Endothelial cell of umbilical vein (primary cell): ENCODE data around the gene ZNF202. TPM values are rescaled to one million over a fixed set of nuclear protein-coding genes. Genes with fewer than 3 reads are reported as not detected.

Source experiments
- BruUV-seq: library from RNA; stranded (reverse); fragments of 400-500 nt; replicated peaks from 2 replicates; lab custom pipeline; 2021; lab: Mats Ljungman, UMichigan
- CTCF ChIA-PET: fragments of 300-600, 350-600 bp; sonication (Branson Sonifier 250); formaldehyde crosslinking; loops from one replicate; lab custom pipeline; 2021; ENCODE audit warnings: antibody characterized with exemption, inconsistent platforms; lab: Charles Lee
- POLR2A ChIA-PET: fragments of 300-600, 350-600 bp; sonication (Branson Sonifier 250); formaldehyde crosslinking; loops from one replicate; lab custom pipeline; 2021; ENCODE audit warnings: antibody characterized with exemption, inconsistent platforms; lab: Charles Lee
- DNase-seq: peaks from one replicate; pipeline ENCODE4 v3.0.0-alpha.2; 2011; ENCODE audit warnings: low read depth, low spot score
- FAIRE-seq: peaks from 2 replicates; lab custom pipeline; 2011; peaks lifted over from hg19 to GRCh38; lab: Jason Lieb, UNC
- H2AFZ ChIP-seq: 2 replicates; pipeline ENCODE4 v1.6.0; 2012; ENCODE audit warnings: low read depth, low read length, control low read depth, inconsistent platforms
- H3K27ac ChIP-seq: 2 replicates; pipeline ENCODE4 v1.5.1; 2011; ENCODE audit warnings: low read depth, mild to moderate bottlenecking, control low read depth, low read length, moderate library complexity; ENCODE audit not compliant: insufficient read depth
- H3K27me3 ChIP-seq, 2 experiments: 2 replicates each; pipeline versions ENCODE4 v1.6.0 to v1.6.1; 2011; ENCODE audit warnings: low read length in 2 of 2, mixed read lengths in 1 of 2; ENCODE audit not compliant: control insufficient read depth in 2 of 2, insufficient read depth in 2 of 2
- H3K36me3 ChIP-seq, 2 experiments: 2 replicates in 1 of 2; 3 replicates in 1 of 2; pipeline ENCODE4 v1.5.1; 2011; ENCODE audit warnings: low read length in 2 of 2, mild to moderate bottlenecking in 1 of 2, moderate library complexity in 1 of 2; ENCODE audit not compliant: control insufficient read depth in 2 of 2, insufficient read depth in 2 of 2; ENCODE audit errors: extremely low read depth in 1 of 2
- H3K4me1 ChIP-seq: 3 replicates; pipeline ENCODE4 v1.5.1; 2011; ENCODE audit warnings: mild to moderate bottlenecking, low read length; ENCODE audit not compliant: control insufficient read depth, insufficient read depth; ENCODE audit errors: extremely low read depth
- H3K4me2 ChIP-seq: 2 replicates; pipeline ENCODE4 v1.6.1; 2011; ENCODE audit warnings: low read length, control low read depth, mixed read lengths; ENCODE audit not compliant: insufficient read depth
- H3K4me3 ChIP-seq, 3 experiments: fragments of 200-600 bp in 1 of 3; sonication (generic), shearing (Covaris generic) in 1 of 3; replicated peaks in 1 of 3; 2 replicates each; pipeline ENCODE4 v1.5.1; 2011 to 2016; ENCODE audit warnings: control low read depth in 3 of 3, low read length in 3 of 3, mild to moderate bottlenecking in 2 of 3, inconsistent platforms in 1 of 3, low read depth in 1 of 3, moderate library complexity in 1 of 3; ENCODE audit not compliant: insufficient read depth in 1 of 3
- H3K79me2 ChIP-seq: 2 replicates; pipeline ENCODE4 v1.6.0; 2012; ENCODE audit warnings: low read length, inconsistent platforms; ENCODE audit not compliant: control insufficient read depth, insufficient read depth
- H3K9ac ChIP-seq: replicated peaks from 2 replicates; pipeline ENCODE3; 2011; ENCODE audit warnings: low read length, control low read depth; ENCODE audit not compliant: insufficient read depth; ENCODE audit errors: extremely low read depth
- H3K9me1 ChIP-seq: replicated peaks from 3 replicates; pipeline ENCODE4 v1.6.0; 2011; ENCODE audit warnings: mild to moderate bottlenecking, low read length; ENCODE audit not compliant: control insufficient read depth, insufficient read depth; ENCODE audit errors: extremely low read depth
- H3K9me3 ChIP-seq: replicated peaks from 2 replicates; pipeline ENCODE4 v1.5.1; 2012; ENCODE audit warnings: low read length, inconsistent platforms; ENCODE audit not compliant: control insufficient read depth, insufficient read depth
- H4K20me1 ChIP-seq: replicated peaks from 2 replicates; pipeline ENCODE3; 2011; ENCODE audit warnings: mild to moderate bottlenecking, low read length; ENCODE audit not compliant: control insufficient read depth, insufficient read depth; ENCODE audit errors: extremely low read depth
- CTCF ChIP-seq, 2 donors: IDR thresholded peaks; 1 replicate in 1 of 2; 2 replicates in 1 of 2; pipeline ENCODE4 v1.5.1; 2011; ENCODE audit warnings: low read length in 2 of 2, mild to moderate bottlenecking in 2 of 2, moderate library complexity in 2 of 2, control low read depth in 1 of 2, inconsistent platforms in 1 of 2, low read depth in 1 of 2; ENCODE audit not compliant: insufficient read depth in 1 of 2; ENCODE audit errors: extremely low read depth in 1 of 2
- EZH2 ChIP-seq: IDR thresholded peaks from 2 replicates; pipeline ENCODE4 v1.6.1; 2012; ENCODE audit warnings: borderline replicate concordance, low read depth, mild to moderate bottlenecking, moderate library complexity, low read length, inconsistent platforms; ENCODE audit not compliant: severe bottlenecking
- FOS ChIP-seq: IDR thresholded peaks from 2 replicates; pipeline ENCODE4 v1.6.1; 2011; ENCODE audit warnings: mild to moderate bottlenecking, low read length, moderate library complexity, borderline replicate concordance; ENCODE audit not compliant: insufficient read depth
- GATA2 ChIP-seq: IDR thresholded peaks from 2 replicates; pipeline ENCODE4 v1.7.0; 2011; ENCODE audit warnings: low read depth, mild to moderate bottlenecking, moderate library complexity, mixed read lengths, low read length; ENCODE audit not compliant: insufficient read length, insufficient read depth
- JUN ChIP-seq: IDR thresholded peaks from 2 replicates; pipeline ENCODE4 v1.6.1; 2011; ENCODE audit warnings: borderline replicate concordance, low read depth; ENCODE audit not compliant: insufficient read length, insufficient read depth
- MAX ChIP-seq: IDR thresholded peaks from 2 replicates; pipeline ENCODE4 v1.6.1; 2011; ENCODE audit not compliant: insufficient read depth, insufficient read length
- MYC ChIP-seq: IDR thresholded peaks from one replicate; pipeline ENCODE4 v1.6.1; 2011; ENCODE audit warnings: mild to moderate bottlenecking, low read depth, low read length
- POLR2A ChIP-seq: IDR thresholded peaks from 2 replicates; pipeline ENCODE4 v1.6.1; 2012; ENCODE audit warnings: low read depth, mild to moderate bottlenecking, control low read depth, low read length
- POLR2AphosphoS5 ChIP-seq: IDR thresholded peaks from 2 replicates; pipeline ENCODE4 v1.6.1; 2012; ENCODE audit warnings: low read depth, mild to moderate bottlenecking, control low read depth, low read length, moderate library complexity; ENCODE audit not compliant: insufficient read depth
- dilution Hi-C: fragments of 300-500 bp; cut with MboI; formaldehyde crosslinking; loops from one replicate; pipeline ENCODE4 v1.15.0; 2019; ENCODE audit warnings: low sequenced_read_pairs; ENCODE audit not compliant: extremely low pct_ligation_motif_present
- intact Hi-C: fragments of 100-400 bp; cut with micrococcal nuclease; formaldehyde crosslinking; loops from one replicate; pipeline ENCODE4 v1.10.0; 2022
- polyA plus RNA-seq, 4 experiments: library from polyadenylated mRNA; depleted of rRNA in 3 of 4; stranded (reverse) in 3 of 4; unstranded in 1 of 4; fragments of >200 nt; gene quantifications; 2 replicates each; pipeline versions ENCODE4 v1.2.1 to v1.2.3, GENCODE V29; 2011 to 2012; ENCODE audit warnings: missing spikeins in 1 of 4
- total RNA-seq: library from RNA; stranded (reverse); gene quantifications from 2 replicates; pipeline ENCODE4 v1.2.3, GENCODE V29; 2021

The ZNF202 gene
- total and polyA plus RNA-seq, 2 donors (not counting 3 experiments of a cell fraction or from before 2014, with no cell fraction given) = 6.5 to 12.3 TPM

- no TSS peak for BruUV-seq
- Histone ChIP-seq H3K27me3 (no peaks in the 10 kb centered on the region), H3K4me2 (no peak overlapping the region), H3K9ac (no peak overlapping the region), H2AFZ (no peak overlapping the region), H3K4me3 (no peak overlapping the region), H3K36me3 (peaks cover 1 to 10% of the 10 kb centered on the region in 2 experiments), H3K27ac (no peak overlapping the region), H3K79me2 (peaks cover 66% of the 10 kb centered on the region), H3K9me3 (no peaks in the 10 kb centered on the region), H3K9me1 (no peaks in the 10 kb centered on the region), H4K20me1 (no peaks in the 10 kb centered on the region), H3K4me1 (peaks cover 14% of the 10 kb centered on the region)
- FAIRE-seq (no peak), DNase-seq (no peak)
- CTCF ChIA-PET = interaction anchor here (0.6 kb wide), 1 partner anchor 333 kb away, joined by 3 read pairs; no protein-coding TSS in a partner anchor
- intact Hi-C loops (no loop called here), dilution Hi-C loops (no loop called here)
- no peak for TF ChIP-seq POLR2A
- no peak for TF ChIP-seq JUN
- TF ChIP-seq GATA2 = no peak
- TF ChIP-seq POLR2AphosphoS5 = no peak
- no peak for TF ChIP-seq MYC
- no peak for TF ChIP-seq EZH2
- no peak for TF ChIP-seq MAX
- no peak for TF ChIP-seq FOS
- no peak for TF ChIP-seq CTCF (IDR thresholded peaks at IDR 0.05; ENCODE audit: extremely low read depth in 1 of 2, insufficient read depth in 1 of 2, low read depth in 1 of 2, low read length in 2 of 2)
- POLR2A ChIA-PET = no interaction called here
Observed at GRCh38 chr11:123738374-123738773, 3.1 kb downstream of the ZNF202 start.
